ENCODE data around the gene CPZ. TPM values are rescaled to one million over a fixed set of nuclear protein-coding genes. Genes with fewer than 3 reads are reported as not detected.
A peak's percentile ranks its signal among the peaks of the same experiment; 100 is the strongest.

Gene CPZ
- total RNA-seq, result 1 to 10 TPM in 3 of 4 donors, not detected in 1; 2.3 to 7.5 (median 3.2) TPM

DNA sequence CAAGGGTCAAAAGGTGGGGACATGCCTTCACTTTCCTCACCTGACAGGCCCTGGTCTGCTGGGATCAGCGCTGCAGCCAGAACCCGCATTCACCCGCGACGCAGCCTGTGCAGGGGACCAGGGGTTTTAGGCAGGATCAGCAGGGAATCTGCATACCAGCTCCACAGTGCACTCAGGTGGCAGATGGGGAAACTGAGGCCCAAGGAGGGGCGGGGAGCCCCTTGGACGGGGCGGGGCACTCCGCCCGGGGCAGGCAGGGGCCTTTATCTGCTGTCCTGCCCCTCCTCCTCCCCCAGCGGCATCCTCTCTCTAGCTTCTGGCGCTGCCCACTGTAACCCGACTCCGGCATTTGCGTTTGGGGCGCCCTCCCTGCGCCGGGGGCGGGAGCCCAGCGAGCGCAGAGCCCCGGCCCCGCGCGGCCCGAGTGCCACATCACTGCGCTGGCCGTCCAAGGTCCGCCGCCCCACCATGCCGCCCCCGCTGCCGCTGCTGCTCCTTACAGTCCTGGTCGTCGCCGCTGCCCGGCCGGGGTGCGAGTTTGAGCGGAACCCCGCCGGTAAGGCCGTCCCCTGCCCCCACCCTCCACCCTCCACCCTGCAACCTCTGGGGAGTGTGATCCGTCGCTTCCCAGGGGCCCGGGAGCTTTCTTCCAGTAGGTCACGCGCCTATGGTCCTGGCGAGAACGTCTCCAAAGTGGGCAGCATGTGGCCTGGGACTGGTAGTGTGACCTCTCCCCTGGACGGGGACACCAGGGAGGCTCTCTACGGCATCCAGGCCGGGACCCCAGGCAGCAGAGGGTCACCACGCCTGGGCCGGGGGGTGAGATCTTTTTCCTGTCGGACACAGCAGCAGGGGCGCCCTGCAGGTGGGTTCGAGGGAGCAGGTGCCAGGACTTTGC is at the start of gene CPZ:
Gene CPZ, plus strand, starts transcription at position 400 of the 898 bp plus-strand sequence. Its CDS starts 69 bp downstream, at position 469.
- ATAC-seq, result peak; percentile 19

DNA sequence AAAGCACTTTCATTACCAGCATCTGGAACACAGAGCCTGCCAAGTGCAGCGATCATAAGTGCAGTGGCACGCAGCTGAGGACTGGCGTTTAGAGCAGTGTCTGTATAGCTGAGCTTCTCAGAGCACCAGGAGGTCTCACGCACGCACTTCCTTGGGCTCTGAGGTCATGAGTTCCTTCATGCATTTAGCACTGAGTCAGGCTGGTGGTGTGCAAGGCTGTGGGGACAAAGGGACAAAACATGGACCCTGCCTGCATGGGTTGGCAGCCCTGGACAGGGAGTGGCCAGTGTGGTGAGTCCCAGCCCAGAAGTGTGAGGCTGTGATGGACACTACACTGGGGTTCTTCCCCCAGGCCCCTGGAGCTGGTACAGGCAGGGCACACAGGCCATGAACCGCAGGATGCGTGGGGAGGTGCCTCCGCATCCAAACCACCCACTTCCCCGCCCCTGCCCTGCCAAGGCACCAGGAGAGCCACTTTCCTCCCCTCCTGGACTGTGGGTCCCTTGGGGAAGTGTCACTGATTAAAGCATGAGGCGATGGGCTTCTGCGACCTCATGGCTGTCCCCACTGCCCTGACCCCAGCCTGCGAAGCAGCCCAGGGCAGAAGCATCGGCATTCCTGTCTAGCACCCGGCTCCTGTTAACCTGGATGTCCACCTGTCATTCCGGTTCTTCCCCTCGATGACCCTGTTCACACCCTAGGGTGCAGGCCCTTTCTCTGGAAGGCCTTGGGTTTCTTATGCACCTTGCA is 49.6 kb upstream of the CPZ start:
- Histone ChIP-seq H3K9me3 (no peaks in the 10 kb centered on the region), H3K4me3 (no peak overlapping the region), H3K27me3 (peaks cover 18% of the 10 kb centered on the region), H3K36me3 (no peaks in the 10 kb centered on the region), H3K4me1 (no peaks in the 10 kb centered on the region), H3K27ac (no peak overlapping the region)
- WGBS, 2 donors (ENCODE audit: low coverage in 1 of 2), result 70 to 85% methylated on average over 2 to 4 of the region's 16 CpGs
- TF ChIP-seq EP300 (IDR thresholded peaks at IDR 0.05) (no peak), POLR2AphosphoS5 (IDR thresholded peaks at IDR 0.05) (no peak)
- no peak for ATAC-seq

More for the DNA sequence above, at the start of gene CPZ:
- H3K9me3 ChIP-seq, result no peaks in the 10 kb centered on the region
- H3K27ac ChIP-seq, result no peak within 1 kb of the TSS
- 0% methylated on average over 2 of the region's 58 CpGs; no CpG with 5 or more reads in 1 of the 2 donors for WGBS, 2 donors (ENCODE audit: low coverage in 1 of 2)
- H3K4me3 ChIP-seq, result peak within 1 kb of the TSS in 1 of 2 donors; percentile 40
- H3K36me3 ChIP-seq, result no peaks in the 10 kb centered on the region
- TF ChIP-seq POLR2AphosphoS5 (IDR thresholded peaks at IDR 0.05) (no peak), POLR2A (IDR thresholded peaks at IDR 0.05) (no peak), EP300 (IDR thresholded peaks at IDR 0.05) (no peak)
- TF ChIP-seq, protein P1, sequence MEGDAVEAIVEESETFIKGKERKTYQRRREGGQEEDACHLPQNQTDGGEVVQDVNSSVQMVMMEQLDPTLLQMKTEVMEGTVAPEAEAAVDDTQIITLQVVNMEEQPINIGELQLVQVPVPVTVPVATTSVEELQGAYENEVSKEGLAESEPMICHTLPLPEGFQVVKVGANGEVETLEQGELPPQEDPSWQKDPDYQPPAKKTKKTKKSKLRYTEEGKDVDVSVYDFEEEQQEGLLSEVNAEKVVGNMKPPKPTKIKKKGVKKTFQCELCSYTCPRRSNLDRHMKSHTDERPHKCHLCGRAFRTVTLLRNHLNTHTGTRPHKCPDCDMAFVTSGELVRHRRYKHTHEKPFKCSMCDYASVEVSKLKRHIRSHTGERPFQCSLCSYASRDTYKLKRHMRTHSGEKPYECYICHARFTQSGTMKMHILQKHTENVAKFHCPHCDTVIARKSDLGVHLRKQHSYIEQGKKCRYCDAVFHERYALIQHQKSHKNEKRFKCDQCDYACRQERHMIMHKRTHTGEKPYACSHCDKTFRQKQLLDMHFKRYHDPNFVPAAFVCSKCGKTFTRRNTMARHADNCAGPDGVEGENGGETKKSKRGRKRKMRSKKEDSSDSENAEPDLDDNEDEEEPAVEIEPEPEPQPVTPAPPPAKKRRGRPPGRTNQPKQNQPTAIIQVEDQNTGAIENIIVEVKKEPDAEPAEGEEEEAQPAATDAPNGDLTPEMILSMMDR (IDR thresholded peaks at IDR 0.05), result no peak
- peaks cover 65% of the 10 kb centered on the region for H3K27me3 ChIP-seq
- peaks cover 0 to 18% (median 0%) of the 10 kb centered on the region in 3 donors for H3K4me1 ChIP-seq

DNA sequence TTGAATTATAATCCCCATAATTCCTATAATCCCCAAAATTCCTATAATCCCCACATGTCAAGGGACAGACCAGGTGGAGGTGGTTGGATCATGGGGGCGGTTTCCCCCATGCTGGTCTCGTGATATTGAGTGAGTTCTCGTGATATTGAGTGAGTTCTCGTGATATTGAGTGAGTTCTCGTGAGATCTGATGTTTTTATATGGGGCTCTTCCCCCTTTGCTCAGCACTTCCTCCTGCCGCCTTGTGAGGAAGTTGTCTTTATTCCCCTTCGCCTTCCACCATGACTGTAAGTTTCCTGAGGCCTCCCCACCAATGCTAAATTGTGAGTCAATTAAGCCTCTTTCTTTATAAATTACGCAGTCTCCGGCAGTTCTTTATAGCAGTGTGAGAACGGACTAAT is 48.9 kb upstream of the CPZ start:
- Histone ChIP-seq H3K9me3 (no peaks in the 10 kb centered on the region), H3K36me3 (no peaks in the 10 kb centered on the region), H3K27ac (no peak overlapping the region), H3K4me1 (no peaks in the 10 kb centered on the region), H3K4me3 (no peak overlapping the region), H3K27me3 (peaks cover 18% of the 10 kb centered on the region)
- TF ChIP-seq EP300 (IDR thresholded peaks at IDR 0.05), result no peak
- TF ChIP-seq, protein P1 (IDR thresholded peaks at IDR 0.05), result no peak
- no peak for TF ChIP-seq POLR2A (IDR thresholded peaks at IDR 0.05)
- TF ChIP-seq POLR2AphosphoS5 (IDR thresholded peaks at IDR 0.05), result no peak
- no peak for ATAC-seq
- 86 to 93% methylated on average over 6 to 10 of the region's 10 CpGs for WGBS, 2 donors (ENCODE audit: low coverage in 1 of 2)

DNA sequence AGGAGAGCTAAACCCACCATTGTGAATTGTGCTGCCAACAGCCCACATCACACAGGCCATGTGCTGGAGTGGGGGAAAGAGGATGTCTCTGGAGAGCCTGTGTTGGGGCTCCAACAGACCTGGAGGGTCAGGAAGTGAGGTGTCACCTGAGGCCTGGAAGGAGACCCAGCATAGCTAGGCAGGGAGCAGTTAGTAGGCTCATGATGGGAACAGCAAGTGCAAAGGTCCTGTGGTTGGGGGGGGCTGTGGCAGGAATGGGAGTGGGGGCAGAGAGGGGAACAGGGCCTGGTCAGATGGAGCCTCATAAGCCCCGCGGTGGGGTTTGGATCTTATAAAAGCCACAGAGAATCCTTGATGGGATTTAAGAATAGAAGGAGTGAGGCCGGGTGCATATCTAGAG is 48.3 kb upstream of the CPZ start:
- H3K27me3 ChIP-seq, result peaks cover 18% of the 10 kb centered on the region
- no peak overlapping the region for H3K27ac ChIP-seq
- TF ChIP-seq, protein P1 (IDR thresholded peaks at IDR 0.05), result no peak
- TF ChIP-seq POLR2A (IDR thresholded peaks at IDR 0.05), result no peak
- TF ChIP-seq EP300 (IDR thresholded peaks at IDR 0.05), result no peak
- no peak for TF ChIP-seq POLR2AphosphoS5 (IDR thresholded peaks at IDR 0.05)
- ATAC-seq, result no peak
- no peaks in the 10 kb centered on the region for H3K36me3 ChIP-seq
- WGBS, 2 donors (ENCODE audit: low coverage in 1 of 2), result 86 to 100% methylated on average over 2 to 3 of the region's 3 CpGs
- no peak overlapping the region for H3K4me3 ChIP-seq
- H3K9me3 ChIP-seq, result no peaks in the 10 kb centered on the region
- H3K4me1 ChIP-seq, result no peaks in the 10 kb centered on the region

DNA sequence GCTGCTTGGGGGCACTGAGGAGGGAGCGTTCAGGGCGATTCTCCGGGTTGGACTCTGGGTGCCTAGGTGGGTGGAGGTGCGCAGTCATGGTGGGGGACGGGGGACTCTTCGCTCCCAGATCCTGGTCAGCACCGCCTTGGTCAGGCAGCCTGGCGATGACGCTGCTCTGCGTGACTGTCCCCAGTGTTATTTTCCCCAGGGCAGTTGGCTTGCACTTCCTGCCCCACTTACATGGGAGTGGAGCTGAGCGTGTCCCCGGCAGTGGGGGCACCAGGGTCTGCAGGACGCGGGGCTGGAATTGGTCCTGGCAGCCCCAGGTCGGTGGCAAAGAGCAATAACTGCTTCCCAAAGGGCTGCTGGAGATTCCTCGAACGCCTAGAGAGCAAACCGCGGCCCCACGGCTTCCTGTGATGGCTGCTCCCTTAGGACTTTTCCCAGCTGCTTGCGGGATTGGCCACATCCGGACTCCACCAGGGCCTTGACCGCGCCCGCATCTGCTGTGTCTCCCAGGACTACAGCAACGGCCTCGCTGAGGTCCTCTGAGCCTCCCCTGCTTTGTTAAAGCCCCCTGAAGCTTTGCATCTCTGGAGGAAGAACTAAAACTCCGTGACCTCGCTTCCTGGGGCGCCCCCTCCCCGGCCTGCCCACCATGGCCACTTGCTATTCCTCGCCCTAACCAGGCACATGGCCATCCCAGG is 47.7 kb upstream of the CPZ start:
- no peaks in the 10 kb centered on the region for H3K4me1 ChIP-seq
- no peak for ATAC-seq
- no peaks in the 10 kb centered on the region for H3K36me3 ChIP-seq
- 72 to 83% methylated on average over 6 to 23 of the region's 32 CpGs for WGBS, 2 donors (ENCODE audit: low coverage in 1 of 2)
- H3K27me3 ChIP-seq, result peaks cover 18% of the 10 kb centered on the region
- no peaks in the 10 kb centered on the region for H3K9me3 ChIP-seq
- no peak for TF ChIP-seq EP300 (IDR thresholded peaks at IDR 0.05)
- TF ChIP-seq POLR2AphosphoS5 (IDR thresholded peaks at IDR 0.05), result no peak
- no peak for TF ChIP-seq POLR2A (IDR thresholded peaks at IDR 0.05)
- TF ChIP-seq, protein P1 (IDR thresholded peaks at IDR 0.05), result no peak
- H3K4me3 ChIP-seq, result no peak overlapping the region
- no peak overlapping the region for H3K27ac ChIP-seq

All from gastroesophageal sphincter (tissue), 4 donors.